ENCODE data around the gene TMEM129. TPM values are rescaled to one million over a fixed set of nuclear protein-coding genes. Genes with fewer than 3 reads are reported as not detected.
"Not testable (repeated sequence)": the region's sequence is repeated elsewhere in the genome, so short reads cannot be mapped to it uniquely, and the experiment has no call there.

TMEM129 gene
- total RNA-seq, 2 donors from 2014 or later, result 73.7 to 81.7 TPM

- H3K4me3 ChIP-seq, result no peak overlapping the region
- WGBS, result 68% methylated on average over 9 of the region's 9 CpGs
- H3K4me1 ChIP-seq (replicated peaks), result no peaks in the 10 kb centered on the region
- no peak for DNase-seq (ENCODE audit: low spot score)
- H3K27ac ChIP-seq, result no peak overlapping the region
- no peaks in the 10 kb centered on the region for H3K27me3 ChIP-seq (replicated peaks; ENCODE audit: insufficient read depth)
- intact Hi-C loops (cut with DNase I), result no loop called here
- no peaks in the 10 kb centered on the region for H3K9me3 ChIP-seq
- TF ChIP-seq CTCF (IDR thresholded peaks at IDR 0.05) (no peak), POLR2AphosphoS5 (IDR thresholded peaks at IDR 0.05) (no peak), POLR2A (IDR thresholded peaks at IDR 0.05) (no peak)
- no peaks in the 10 kb centered on the region for H3K36me3 ChIP-seq
Measured at GRCh38 chr4:1674682-1675081, 46.4 kb downstream of the TMEM129 start.

- Histone ChIP-seq H3K4me1 (replicated peaks) (no peaks in the 10 kb centered on the region), H3K9me3 (no peaks in the 10 kb centered on the region), H3K27ac (no peak overlapping the region), H3K4me3 (no peak overlapping the region), H3K36me3 (no peaks in the 10 kb centered on the region), H3K27me3 (replicated peaks; ENCODE audit: insufficient read depth) (no peaks in the 10 kb centered on the region)
- TF ChIP-seq CTCF (IDR thresholded peaks at IDR 0.05) (no peak), POLR2A (IDR thresholded peaks at IDR 0.05) (no peak), POLR2AphosphoS5 (IDR thresholded peaks at IDR 0.05) (no peak)
- no peak for DNase-seq (ENCODE audit: low spot score)
- intact Hi-C loops (cut with DNase I), result no loop called here
- 87% methylated on average over 20 of the region's 20 CpGs for WGBS
Measured at GRCh38 chr4:1673671-1674070, 47.5 kb downstream of the TMEM129 start.

GRCh38 chr4:1671011-1671410 is 50.1 kb downstream of the TMEM129 start:
- intact Hi-C loops (cut with DNase I), result not testable (repeated sequence)
- 89% methylated on average over 19 of the region's 20 CpGs for WGBS

GRCh38 chr4:1670279-1670678 is 50.8 kb downstream of the TMEM129 start:
- intact Hi-C loops (cut with DNase I), result no loop called here
- 90% methylated on average over 11 of the region's 11 CpGs for WGBS

More at GRCh38 chr4:1671011-1671410, 50.1 kb downstream of the TMEM129 start:
- not testable (repeated sequence) for H3K4me1 ChIP-seq (replicated peaks); H3K27ac ChIP-seq; H3K36me3 ChIP-seq; H3K27me3 ChIP-seq (replicated peaks; ENCODE audit: insufficient read depth); DNase-seq (ENCODE audit: low spot score); H3K9me3 ChIP-seq; H3K4me3 ChIP-seq

GRCh38 chr4:1669850-1670249 is 51.3 kb downstream of the TMEM129 start:
- TF ChIP-seq POLR2A (IDR thresholded peaks at IDR 0.05), result no peak
- no peaks in the 10 kb centered on the region for H3K4me1 ChIP-seq (replicated peaks)

More at GRCh38 chr4:1670279-1670678, 50.8 kb downstream of the TMEM129 start:
- Histone ChIP-seq H3K27ac (no peak overlapping the region), H3K9me3 (no peaks in the 10 kb centered on the region), H3K27me3 (replicated peaks; ENCODE audit: insufficient read depth) (no peaks in the 10 kb centered on the region), H3K4me1 (replicated peaks) (no peaks in the 10 kb centered on the region), H3K36me3 (no peaks in the 10 kb centered on the region), H3K4me3 (no peak overlapping the region)
- no peak for DNase-seq (ENCODE audit: low spot score)
- TF ChIP-seq CTCF (IDR thresholded peaks at IDR 0.05), result no peak
- TF ChIP-seq POLR2A (IDR thresholded peaks at IDR 0.05), result no peak
- TF ChIP-seq POLR2AphosphoS5 (IDR thresholded peaks at IDR 0.05), result no peak

GRCh38 chr4:1669270-1669669 is 51.9 kb downstream of the TMEM129 start:
- Histone ChIP-seq H3K27ac (no peak overlapping the region), H3K9me3 (no peaks in the 10 kb centered on the region), H3K4me3 (no peak overlapping the region), H3K4me1 (replicated peaks) (no peaks in the 10 kb centered on the region), H3K27me3 (replicated peaks; ENCODE audit: insufficient read depth) (no peaks in the 10 kb centered on the region), H3K36me3 (no peaks in the 10 kb centered on the region)
- 93% methylated on average over 12 of the region's 12 CpGs for WGBS
- DNase-seq (ENCODE audit: low spot score), result no peak
- TF ChIP-seq CTCF (IDR thresholded peaks at IDR 0.05), result no peak
- intact Hi-C loops (cut with DNase I), result no loop called here

More at GRCh38 chr4:1669850-1670249, 51.3 kb downstream of the TMEM129 start:
- no peaks in the 10 kb centered on the region for H3K9me3 ChIP-seq
- no peaks in the 10 kb centered on the region for H3K27me3 ChIP-seq (replicated peaks; ENCODE audit: insufficient read depth)
- no peak overlapping the region for H3K4me3 ChIP-seq
- no peak for DNase-seq (ENCODE audit: low spot score)
- intact Hi-C loops (cut with DNase I), result no loop called here
- 91% methylated on average over 20 of the region's 21 CpGs for WGBS
- H3K27ac ChIP-seq, result no peak overlapping the region
- no peaks in the 10 kb centered on the region for H3K36me3 ChIP-seq
